Measurements from ENCODE around the gene NRIP2.

DNA sequence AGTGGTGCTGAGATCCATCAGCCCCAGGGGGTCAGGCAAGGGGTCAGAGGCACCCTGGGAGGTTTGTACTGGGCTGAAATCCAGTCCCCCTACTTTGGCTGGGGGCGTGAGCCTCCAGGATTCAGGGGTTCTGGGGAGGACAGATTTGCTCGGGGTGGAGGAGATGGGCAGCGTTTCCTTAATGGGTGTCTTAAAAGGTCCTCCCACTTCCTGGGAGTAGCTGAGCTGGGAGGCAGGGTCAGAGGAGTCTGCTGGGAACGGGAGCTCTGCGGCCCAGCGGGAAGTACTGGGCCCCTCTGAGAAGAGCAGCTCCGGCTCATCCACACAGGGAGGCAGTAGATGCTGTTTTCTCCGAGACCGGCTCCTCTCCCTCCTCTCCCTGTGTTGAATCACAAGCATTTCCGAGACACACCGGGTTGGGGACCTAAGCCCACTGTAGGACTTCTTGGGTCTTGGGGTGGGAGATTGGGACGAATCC, 24.1 kb upstream of the NRIP2 start:
- no peak for TF ChIP-seq POLR2AphosphoS5 (IDR thresholded peaks at IDR 0.05; ENCODE audit: low read depth, low read length)
- TF ChIP-seq, protein P1, sequence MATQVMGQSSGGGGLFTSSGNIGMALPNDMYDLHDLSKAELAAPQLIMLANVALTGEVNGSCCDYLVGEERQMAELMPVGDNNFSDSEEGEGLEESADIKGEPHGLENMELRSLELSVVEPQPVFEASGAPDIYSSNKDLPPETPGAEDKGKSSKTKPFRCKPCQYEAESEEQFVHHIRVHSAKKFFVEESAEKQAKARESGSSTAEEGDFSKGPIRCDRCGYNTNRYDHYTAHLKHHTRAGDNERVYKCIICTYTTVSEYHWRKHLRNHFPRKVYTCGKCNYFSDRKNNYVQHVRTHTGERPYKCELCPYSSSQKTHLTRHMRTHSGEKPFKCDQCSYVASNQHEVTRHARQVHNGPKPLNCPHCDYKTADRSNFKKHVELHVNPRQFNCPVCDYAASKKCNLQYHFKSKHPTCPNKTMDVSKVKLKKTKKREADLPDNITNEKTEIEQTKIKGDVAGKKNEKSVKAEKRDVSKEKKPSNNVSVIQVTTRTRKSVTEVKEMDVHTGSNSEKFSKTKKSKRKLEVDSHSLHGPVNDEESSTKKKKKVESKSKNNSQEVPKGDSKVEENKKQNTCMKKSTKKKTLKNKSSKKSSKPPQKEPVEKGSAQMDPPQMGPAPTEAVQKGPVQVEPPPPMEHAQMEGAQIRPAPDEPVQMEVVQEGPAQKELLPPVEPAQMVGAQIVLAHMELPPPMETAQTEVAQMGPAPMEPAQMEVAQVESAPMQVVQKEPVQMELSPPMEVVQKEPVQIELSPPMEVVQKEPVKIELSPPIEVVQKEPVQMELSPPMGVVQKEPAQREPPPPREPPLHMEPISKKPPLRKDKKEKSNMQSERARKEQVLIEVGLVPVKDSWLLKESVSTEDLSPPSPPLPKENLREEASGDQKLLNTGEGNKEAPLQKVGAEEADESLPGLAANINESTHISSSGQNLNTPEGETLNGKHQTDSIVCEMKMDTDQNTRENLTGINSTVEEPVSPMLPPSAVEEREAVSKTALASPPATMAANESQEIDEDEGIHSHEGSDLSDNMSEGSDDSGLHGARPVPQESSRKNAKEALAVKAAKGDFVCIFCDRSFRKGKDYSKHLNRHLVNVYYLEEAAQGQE (IDR thresholded peaks at IDR 0.05; ENCODE audit: insufficient read depth in 1 of 2, low read depth in 2 of 2, low read length in 2 of 2) = no peak
- TF ChIP-seq SIN3A (IDR thresholded peaks at IDR 0.05; ENCODE audit: borderline replicate concordance, insufficient read depth, low read length) = no peak

All from PFSK-1 (cell line).